SHP77 (cell line): Measurements from ENCODE around the gene GRIK4.
"Not testable (repeated sequence)": the region's sequence is repeated elsewhere in the genome, so short reads cannot be mapped to it uniquely, and the experiment has no call there.

Experiments
- DNase-seq, 2 experiments: peaks; one replicate each; lab custom pipeline; 2025; lab: John Stamatoyannopoulos, UW

GRIK4 gene

GRCh38 chr11:121004206-121004840, 492.8 kb downstream of the GRIK4 start:
- no peak for DNase-seq

GRCh38 chr11:121006922-121007321, 495.4 kb downstream of the GRIK4 start:
- DNase-seq, result no peak

- no peak for DNase-seq
Observed at GRCh38 chr11:121008551-121008950, 497.0 kb downstream of the GRIK4 start.

- no peak for DNase-seq
Observed at GRCh38 chr11:121012091-121012490, 500.5 kb downstream of the GRIK4 start.

- DNase-seq, result no peak
Observed at GRCh38 chr11:121018746-121019145, 507.2 kb downstream of the GRIK4 start.

GRCh38 chr11:121021718-121022117, 510.2 kb downstream of the GRIK4 start:
- DNase-seq, result not testable (repeated sequence)

- DNase-seq, result peak; percentile 88 to 89
Observed at GRCh38 chr11:121023848-121024751, 512.6 kb downstream of the GRIK4 start, which contains the start of gene TBCEL. TBCEL (plus strand) TSS chr11:121024102; CDS start chr11:121045691, 21,589 bp downstream.

- no peak for DNase-seq
Observed at GRCh38 chr11:121024989-121025388, 513.4 kb downstream of the GRIK4 start.

GRCh38 chr11:121029153-121029552, 517.6 kb downstream of the GRIK4 start:
- DNase-seq, result no peak

GRCh38 chr11:121029813-121030445, 518.4 kb downstream of the GRIK4 start:
- no peak for DNase-seq

GRCh38 chr11:121031167-121031566, 519.6 kb downstream of the GRIK4 start:
- no peak for DNase-seq

GRCh38 chr11:121031648-121032047, 520.1 kb downstream of the GRIK4 start:
- DNase-seq, result not testable (repeated sequence)

- DNase-seq, result no peak
Observed at GRCh38 chr11:121032546-121032945, 521.0 kb downstream of the GRIK4 start.

GRCh38 chr11:121033635-121034034, 522.1 kb downstream of the GRIK4 start:
- DNase-seq, result no peak

GRCh38 chr11:121035169-121035755, 523.7 kb downstream of the GRIK4 start:
- DNase-seq, result no peak

- DNase-seq, result no peak
Observed at GRCh38 chr11:121035780-121036179, 524.2 kb downstream of the GRIK4 start.

GRCh38 chr11:121037016-121037415, 525.5 kb downstream of the GRIK4 start:
- no peak for DNase-seq
